GM18858 (cell line): Measurements from ENCODE around the gene POMGNT2.

Experiments used
- ATAC-seq: cut with Tn5 transposase; IDR thresholded peaks from one replicate; pipeline ENCODE4 v1.9.1; 2021; ENCODE audit not compliant: unreplicated experiment

The POMGNT2 gene

DNA sequence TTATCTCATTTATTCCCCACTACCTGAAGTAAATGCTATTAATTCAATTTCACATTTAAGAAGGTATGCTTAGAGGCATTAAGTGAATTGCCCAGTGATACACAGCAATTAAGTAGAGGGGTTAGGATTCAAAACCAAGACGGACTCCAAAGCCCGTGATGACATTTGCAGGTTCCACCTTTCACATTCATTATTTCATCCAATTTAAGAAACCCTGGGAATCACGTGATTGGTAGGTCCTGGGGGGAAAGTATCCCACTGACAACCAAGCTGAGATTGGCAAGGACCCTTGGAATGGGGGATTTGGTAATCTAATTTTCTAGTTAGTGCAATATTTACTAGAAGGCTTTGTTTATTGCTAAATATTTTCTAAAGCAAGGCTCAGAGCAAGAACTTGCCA lies 1.8 kb downstream of the POMGNT2 start:
- no peak for ATAC-seq

DNA sequence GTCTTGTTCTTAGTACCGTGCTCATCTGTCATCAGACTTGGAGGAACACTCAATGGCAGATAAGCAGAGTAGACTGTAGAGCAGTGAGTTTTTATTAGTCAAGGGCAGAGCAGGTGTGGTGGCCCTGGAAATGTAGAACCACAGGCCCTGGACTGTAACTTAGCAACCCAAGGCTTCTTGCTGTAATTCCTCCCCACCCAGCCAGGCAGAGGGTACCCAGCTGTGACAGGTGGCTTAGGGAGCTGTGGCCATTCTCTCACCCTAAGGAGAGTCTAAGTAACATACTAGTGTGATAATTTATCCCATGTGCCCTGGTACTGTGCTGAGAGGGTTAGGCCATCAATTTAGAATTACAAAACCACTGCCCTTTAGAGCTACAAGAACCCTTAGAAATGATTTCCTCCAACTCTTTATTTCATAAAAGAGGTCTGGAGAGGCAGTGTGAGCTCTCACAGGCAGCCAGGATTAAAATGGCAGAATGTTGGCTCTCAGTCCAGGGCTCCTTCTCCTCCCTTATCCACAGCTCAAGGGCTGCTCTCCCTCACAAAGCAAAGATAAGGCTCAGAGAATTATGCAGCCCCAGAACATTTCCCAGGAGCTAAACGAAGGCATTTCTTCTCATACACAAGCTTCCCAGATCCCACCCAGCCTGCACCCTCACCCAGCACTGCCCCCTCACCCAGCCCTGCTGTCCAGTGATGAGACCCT lies 3.0 kb downstream of the POMGNT2 start:
- no peak for ATAC-seq

DNA sequence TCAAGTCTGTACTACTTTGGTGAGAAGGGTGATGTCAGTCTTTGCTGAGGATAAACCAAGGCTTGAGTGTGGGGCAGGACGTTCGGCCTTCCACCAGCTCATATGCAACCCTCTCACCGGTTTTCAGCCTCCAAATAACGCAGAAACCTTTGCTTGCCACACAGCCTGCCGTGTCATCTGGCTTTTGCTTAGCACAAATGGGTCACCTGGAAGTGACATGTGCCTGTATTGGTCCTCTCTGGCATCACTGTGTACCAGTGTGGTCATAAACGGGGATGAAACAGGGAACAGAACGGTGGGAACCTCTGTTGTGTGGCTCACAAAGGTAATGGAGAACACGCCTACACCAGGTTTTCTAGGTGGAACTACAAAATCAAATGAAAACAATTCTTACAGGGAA lies 7.1 kb downstream of the POMGNT2 start:
- no peak for ATAC-seq

DNA sequence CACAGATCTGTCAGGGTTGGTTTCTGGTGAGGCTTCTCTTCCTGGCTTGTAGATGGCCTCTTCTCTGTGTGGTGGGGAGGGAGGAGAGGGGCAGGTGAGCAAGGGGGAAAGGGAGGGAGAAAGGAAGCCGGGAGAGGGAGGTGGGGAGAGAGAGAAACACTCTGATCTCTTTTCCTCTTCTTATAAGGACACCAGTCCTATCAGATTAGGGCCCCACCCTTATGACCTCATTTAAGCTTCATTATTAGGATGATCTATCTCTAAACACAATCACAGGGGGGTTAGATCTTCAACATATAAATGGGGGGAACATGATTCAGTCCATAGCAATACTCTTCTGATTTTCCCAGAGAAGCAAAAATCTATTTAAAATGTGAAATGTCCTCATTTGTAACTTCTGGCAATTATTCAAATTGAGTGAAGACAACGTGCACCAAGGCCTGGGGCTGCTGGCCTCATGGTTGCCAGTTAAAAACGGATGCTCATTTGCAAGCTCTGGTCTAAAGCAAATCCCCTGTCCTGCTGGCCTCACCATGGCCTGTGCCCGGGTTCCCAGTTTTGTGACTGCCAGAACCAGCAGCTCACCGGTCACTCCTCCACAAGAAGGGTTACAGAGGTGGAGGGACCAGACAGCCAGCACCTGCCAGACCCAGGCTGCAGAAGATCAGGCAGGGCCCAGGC lies 8.3 kb downstream of the POMGNT2 start:
- ATAC-seq: no peak

DNA sequence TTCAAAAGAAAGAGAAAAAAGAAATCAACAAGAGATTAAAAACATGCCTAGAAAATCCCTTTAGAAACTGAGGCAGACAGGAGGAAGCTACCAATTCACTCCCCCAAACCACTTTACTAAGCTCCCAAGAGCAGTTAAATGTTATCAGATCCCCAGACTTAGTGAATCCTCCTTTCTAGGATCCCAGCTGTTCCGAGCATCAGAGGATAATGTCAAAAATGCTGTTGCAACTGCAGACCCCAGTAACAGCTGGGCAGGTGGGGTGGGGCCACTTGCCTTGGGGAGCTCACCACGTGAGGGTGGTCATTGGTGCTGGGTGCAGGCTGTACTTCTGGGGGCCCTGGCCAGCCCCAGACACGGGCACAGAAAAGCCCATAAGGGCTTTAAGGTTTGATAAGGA lies 9.1 kb downstream of the POMGNT2 start:
- ATAC-seq: no peak

DNA sequence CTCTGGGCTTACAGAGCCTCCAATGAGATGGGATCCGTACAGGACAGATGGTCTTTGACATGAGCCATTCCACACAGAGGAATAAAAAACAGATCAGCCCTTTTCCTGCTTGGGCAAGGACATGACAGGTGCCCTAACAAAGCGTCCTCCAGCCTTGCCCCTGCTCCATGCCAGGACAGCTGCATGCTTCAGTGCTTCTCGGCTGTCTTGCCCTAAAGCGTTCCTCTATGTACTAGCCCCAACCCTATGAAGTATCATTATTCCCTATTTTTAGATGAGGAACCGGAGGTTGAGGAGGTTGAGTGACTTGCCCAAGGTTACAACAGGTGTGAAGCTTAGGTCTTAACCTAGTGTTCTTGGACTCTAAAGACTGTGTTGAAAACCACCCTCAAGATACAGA lies 10.5 kb downstream of the POMGNT2 start:
- ATAC-seq: no peak

DNA sequence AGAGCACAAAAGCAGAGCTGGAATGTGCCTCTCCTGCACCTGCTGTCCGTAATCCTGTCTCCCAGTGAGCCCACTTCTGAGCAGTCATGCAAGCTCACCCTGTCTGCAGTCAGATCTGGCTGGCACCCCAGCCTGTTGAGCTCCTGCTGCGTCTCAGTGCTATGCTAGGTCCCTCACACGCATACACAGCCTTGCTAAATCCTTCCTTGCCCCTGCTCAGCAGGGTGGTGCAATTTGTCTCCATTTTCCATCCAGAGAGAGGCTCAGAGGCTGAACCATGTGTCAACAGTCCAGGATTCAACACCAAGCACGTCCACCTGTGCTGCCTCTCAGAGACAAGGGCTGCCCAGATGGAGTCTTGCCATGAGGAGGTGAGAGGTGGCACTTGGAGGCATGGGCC lies 11.0 kb downstream of the POMGNT2 start:
- no peak for ATAC-seq

DNA sequence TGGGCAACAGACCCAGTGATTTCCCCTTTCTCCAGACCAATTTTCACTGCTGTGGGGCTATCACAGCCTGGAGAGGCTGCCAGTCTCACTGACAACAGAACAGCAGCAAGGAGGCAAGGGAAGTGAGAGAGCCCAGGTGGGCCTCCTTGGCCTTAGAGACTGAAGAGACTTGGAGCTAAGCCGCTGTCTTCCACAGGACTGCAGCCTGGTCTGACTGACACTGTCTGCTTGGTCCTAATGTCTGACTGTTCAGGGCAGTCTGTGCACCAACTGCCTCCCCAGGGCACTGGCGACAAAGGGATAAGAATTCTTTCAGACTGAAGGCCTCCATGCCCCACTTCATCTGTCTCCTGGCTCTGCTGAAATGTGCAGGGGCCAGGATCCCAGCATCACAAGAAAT lies 11.5 kb downstream of the POMGNT2 start:
- ATAC-seq: no peak

DNA sequence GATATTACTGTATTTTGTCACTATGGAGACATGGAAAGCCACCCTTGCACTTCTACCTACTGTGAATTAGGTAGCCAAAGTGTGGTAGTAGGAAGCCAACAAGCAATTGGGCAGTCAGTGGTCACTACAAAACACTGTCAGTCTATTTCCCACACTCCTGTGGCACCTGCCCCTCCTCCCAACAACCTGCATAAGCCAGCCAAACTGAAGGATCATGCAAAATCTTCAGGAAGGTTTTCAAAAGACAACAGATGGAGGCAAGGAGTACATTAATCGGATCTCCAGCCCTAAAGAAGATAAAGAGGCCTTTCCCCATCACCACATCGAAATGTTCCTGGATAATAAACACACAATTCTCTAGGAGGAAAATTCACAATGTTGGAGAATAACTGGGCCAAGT lies 11.9 kb downstream of the POMGNT2 start:
- ATAC-seq: no peak

DNA sequence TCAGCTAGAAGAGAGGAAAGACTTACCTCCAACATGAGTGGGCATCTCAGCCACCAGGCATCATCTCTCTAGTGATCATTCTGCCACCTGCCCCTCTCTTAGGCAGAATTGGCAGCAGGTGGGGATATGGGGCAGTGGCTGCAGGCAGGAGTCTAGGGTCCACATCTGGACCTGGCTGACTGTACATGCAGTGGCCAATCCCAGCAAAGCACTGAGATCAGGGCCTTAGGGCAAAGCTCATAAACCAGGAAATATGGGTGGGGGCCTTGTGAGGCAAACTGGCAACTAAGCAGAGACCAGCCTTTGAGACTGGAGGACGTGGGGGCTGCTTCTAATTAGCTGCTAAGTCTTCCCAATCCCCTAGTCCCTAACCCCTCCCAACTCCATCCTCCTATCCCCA lies 12.9 kb downstream of the POMGNT2 start:
- no peak for ATAC-seq

DNA sequence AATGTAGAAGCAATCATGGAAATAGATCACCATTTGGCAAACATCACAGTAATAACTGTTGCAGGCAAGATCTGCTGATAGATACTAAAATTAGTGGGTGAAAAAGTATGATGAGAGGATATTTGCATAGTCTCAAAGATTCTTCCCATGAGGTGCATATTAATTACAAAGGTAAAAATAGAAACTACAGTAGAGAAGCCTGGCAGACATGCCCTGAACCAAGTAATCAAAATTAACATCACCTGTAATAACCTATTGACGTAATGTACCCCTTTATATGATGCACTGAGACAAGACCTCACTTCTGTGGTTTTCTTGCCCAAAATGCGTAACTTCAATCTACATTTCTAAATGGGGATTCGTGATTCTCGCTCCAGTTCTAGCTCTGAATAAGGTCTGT lies 14.4 kb downstream of the POMGNT2 start:
- ATAC-seq: no peak

DNA sequence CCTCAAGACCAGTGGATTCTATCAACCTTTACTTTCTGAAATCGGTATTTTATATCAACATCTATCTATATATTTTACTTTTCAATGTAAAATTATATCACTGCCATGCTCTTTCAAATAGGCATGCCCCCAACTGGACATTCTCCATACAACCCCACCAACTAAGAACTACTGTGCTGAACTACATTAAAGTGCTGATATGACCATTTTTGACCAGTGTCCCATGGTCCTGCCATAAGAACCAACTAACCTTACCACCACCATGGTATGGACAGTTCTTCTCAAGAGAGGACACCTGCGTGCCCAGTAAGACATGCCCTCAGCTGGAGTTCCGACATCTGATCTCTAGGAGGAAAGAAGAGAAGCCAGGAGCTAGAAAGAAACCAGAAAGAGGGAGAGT lies 15.6 kb downstream of the POMGNT2 start:
- ATAC-seq: no peak

DNA sequence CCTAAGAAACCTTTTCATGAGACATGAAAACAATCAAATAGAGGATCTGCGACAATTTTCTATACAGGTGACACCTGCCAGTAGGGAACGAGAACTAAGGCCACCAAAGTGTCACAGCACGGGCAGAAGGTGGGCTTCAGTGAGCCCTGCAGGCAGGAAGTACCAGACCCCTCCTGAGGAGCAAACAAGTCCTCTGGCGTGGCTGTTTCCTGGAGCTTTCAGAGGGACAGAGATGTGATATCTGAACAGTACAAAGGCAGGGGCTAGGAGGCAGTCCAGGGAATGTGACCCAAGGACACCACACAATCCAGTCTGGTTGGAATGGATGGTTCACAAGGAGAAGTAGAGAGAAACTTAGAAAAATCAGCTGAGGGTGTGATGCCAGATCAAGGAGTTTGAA lies 16.8 kb downstream of the POMGNT2 start:
- ATAC-seq: no peak

DNA sequence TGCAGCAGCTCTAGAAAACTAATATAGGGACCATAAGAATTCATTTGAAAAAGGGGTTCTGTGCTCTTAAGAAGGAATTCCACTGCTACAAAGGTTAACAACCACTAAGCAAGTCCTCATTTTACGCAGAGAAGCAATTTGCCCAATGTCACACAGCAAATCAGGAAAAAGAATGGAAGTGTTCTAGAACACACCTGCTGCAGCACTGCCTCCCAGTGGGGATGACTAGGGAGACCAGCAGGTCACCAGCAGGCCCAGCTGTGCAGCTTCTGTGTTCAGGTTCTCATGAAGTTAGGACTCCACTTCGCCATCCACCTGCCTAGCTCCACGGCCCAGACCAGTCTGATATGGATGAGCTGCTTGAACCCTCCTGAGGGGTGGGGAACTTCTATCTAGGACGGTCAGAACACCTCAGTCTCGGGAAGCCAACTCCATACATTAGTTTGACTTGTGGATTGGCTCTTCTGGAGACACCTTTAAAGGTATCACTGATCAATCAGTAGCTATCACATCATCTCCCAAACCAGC lies 18.6 kb downstream of the POMGNT2 start:
- ATAC-seq: no peak

DNA sequence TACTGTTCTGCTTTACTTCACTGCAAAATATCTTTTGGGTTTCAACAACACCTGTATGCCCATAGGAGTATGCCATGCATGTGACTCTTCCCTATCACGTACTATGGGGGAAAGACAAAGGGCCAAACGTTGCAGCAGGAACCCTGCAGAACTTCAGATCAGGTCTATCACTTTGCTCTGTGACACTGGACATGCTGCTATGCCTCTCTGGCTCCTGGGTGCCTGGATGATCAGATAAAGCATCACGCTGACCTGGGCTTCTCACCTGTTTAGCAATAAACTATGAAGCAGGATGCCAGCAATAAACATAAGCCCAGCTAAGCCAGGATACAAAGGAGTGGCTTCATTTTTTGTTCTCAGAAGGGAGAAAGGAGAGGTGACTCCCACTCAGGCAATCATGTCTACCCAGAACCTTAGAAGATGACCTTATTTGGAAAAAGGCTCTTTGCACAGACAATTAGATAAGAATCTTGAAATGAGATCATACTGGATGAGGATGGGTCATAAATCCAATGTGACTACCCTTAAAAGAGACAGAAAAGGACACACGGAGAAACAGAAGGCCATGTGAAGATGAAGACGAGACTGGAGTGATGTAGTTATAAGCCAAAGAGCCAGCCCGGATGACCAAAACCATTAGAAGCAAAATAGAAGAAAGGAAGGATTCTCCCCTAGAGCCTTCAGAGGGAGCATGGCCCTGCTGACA lies 19.3 kb downstream of the POMGNT2 start:
- no peak for ATAC-seq

DNA sequence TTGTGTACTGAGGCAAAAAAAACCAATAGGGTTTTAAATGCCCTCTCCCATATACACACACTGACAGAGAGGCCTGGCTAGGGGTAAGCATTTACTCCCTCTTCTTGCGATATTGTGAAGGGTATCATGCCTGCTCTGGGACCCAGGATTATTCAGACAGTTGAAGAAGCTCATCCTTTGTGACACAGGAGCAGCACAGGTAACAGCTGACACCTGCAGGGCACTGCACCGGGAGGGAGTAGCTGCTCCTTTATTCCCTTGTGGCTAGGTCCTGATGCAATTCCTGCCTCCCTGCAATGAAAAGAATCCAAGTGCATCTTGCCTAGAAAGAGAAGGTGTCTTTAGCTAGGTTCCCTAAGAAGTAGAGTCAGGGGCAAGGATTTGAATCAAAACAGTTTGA lies 23.4 kb downstream of the POMGNT2 start:
- no peak for ATAC-seq

DNA sequence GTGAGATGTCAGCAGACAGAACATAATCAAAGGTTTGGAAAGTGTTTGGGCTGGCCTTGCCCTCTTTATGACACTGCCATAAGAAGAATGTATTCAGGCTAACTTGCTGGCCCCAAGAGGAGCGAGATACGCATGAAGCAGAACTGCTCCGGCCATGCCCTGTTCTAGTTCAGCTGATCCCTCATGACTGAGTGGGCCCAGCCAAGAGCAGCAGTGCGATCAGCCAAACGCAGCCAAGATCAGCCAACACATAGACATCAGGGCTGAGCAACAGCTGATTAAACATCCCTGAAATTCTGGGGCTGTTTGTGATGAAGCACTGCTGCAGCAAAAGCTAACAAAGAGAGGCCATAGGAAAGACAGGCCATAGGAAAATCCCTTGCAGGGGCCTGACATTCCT lies 24.1 kb downstream of the POMGNT2 start:
- ATAC-seq: no peak

DNA sequence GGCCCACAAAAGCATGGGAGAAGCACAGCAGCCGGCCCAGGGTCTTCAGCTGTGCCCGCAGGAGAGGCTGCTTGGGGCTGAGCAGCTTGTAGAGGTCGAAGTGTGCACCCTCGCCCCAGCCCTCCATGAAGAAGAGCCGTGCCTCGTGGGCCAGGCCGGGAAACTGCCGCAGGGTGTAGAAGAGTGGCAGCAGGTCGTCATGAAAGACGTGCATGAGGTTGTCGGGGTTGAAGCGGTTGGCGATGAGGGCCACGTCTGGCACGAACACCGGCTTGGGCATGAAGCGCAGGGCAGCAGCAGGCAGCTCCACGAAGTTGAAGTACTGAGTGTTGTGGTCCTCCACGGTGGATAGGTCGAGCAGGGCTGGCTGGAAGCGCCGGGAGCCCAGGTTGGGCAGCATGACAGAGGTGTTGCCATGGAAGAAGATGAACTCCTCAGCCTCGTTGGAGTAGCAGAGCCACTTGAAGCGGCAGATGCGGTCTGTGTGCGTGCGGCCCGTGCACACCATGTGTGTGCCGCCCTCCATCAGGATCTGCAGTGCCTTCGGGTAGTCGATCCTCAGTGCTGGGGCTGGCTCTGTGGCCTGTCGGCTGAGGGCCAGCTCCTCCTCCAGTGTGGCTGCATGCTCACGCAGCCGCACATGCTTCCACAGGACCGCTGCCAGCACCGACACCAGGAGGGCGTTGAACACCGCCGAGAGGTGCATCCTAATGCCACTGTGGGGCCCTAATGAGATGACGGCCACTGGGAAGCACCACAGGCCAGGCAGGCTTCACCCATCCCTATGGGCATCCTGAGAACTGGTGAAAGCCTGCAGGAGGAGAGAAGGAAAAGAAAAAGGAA lies 24.9 kb downstream of the POMGNT2 start:
- no peak for ATAC-seq

DNA sequence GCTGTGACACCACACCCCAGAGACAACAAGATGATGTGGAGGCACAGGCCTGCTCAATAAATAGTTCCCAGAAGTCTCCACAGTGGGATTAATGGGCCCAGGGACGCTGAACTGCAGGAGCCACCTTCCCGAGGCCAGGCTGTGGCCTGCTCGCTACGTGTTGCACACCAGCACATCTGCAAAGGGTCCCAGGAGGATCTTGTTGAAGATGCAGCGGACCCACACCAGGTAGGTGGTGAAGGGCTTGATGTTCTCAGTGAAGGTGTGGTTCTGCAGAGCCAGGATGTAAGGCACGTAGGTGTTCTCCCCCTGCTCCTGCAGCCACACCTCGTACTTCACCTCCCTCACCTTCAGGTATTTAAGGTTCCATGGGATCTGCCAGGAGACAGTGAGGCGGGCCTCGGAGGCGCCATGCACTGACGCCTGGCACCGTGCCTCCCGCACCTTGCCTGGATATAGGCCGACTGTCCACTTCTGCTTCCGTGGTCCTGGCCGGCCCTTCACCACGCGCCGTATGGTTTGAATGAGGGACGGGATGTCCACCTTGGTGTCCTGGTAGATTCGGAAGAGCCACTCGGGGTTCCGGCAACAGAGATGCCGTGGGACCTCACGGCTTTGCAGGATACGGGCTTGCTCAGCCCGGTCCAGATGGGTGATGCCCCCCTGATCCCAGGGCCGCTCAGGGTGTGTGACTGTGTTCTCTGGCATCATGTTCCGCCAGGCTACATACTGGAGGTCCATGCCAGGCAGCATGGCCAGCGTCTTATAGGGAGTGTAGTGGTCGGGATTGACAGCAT lies 26.1 kb downstream of the POMGNT2 start:
- ATAC-seq: no peak

DNA sequence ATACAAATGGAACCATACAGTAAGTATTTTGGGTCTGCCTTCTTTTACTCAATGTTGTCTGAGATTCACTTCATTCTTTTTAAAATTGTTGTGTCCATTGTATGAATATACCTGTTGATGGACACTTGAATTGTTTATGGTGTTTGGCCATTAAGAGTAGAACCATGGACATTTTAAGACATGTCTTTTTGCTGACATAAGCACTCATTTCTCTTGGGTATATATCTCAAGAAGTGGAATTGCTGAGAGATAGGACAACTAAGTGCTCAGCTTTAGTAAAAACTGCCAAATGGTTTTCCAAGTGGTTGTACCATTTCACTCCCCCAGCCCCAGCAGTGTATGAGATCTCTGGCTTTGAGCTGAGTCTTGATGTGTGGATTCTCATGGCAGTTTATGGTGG lies 28.2 kb downstream of the POMGNT2 start:
- ATAC-seq: no peak
